PFSK-1 (cell line): ENCODE data around the gene DENND6B.

Experiments used
- POLR2AphosphoS5 ChIP-seq: IDR thresholded peaks from 2 replicates; pipeline ENCODE4 v1.6.1; 2012; ENCODE audit warnings: low read depth, mild to moderate bottlenecking, control low read depth, low read length, moderate library complexity
- REST ChIP-seq, 2 experiments: IDR thresholded peaks; 2 replicates each; pipeline versions ENCODE4 v1.6.1 to v1.8.0; 2011 to 2012; ENCODE audit warnings: low read depth in 2 of 2, low read length in 2 of 2, control low read depth in 1 of 2, inconsistent platforms in 1 of 2, mild to moderate bottlenecking in 1 of 2, moderate library complexity in 1 of 2; ENCODE audit not compliant: insufficient read depth in 1 of 2
- TAF1 ChIP-seq: IDR thresholded peaks from 2 replicates; pipeline ENCODE4 v1.6.1; 2012; ENCODE audit warnings: low read length, control low read depth, borderline replicate concordance; ENCODE audit not compliant: insufficient read depth

GRCh38 chr22:50337262-50338041 lies 10.6 kb upstream of the DENND6B start:
- TF ChIP-seq TAF1 = no peak
- TF ChIP-seq POLR2AphosphoS5 = no peak
- no peak for TF ChIP-seq REST (IDR thresholded peaks at IDR 0.05; ENCODE audit: insufficient read depth in 1 of 2, low read depth in 2 of 2, low read length in 2 of 2)
